ENCODE measurements around the gene TTBK2.
A peak's percentile ranks its signal among the peaks of the same experiment; 100 is the strongest.
"Not testable (repeated sequence)": the region's sequence is repeated elsewhere in the genome, so short reads cannot be mapped to it uniquely, and the experiment has no call there.

Gene TTBK2

DNA sequence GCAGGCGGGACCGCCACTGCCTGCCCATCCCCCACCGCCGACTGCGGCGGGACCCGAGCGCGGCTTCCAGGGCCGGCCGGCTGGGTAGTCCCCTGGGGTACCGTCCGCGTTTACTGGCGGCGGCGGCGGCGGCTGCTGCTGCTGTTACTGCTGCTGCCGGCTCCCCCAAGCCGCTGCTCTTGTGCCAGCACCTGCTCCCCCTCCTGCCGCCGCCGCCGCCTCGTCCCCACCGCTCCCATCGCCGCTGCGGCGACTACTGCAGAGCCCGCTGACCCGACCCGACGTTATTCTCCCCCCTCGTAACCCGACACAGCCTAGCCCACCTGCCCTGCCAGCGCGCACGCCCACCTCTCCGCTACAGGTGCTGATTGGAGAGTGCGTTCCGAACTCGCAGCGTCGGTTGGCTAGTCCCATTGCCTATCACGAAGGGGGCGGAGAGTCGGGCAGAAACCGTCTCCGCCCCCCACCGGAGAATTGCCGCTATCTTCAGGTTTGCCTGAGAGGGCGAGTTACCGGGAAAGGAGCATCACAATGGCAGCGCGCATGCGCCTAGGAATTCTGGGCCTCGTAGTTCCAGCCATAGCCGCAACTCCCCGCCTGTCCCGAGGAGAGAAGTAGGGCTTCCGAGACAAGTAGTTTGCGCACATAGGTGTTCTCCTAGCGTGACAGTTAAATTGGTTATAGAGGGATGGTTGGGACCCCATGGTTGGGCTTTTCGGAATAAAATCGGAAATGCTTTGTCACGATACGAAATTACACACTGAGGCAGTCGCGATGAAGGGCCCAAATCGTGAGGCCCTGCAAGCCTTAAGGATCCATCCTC is at the start of gene TTBK2:
TSS of gene TTBK2 (minus strand) at position 260 of the 823 bp plus-strand sequence. CDS start 42,161 bp downstream, outside the sequence.
- DNase-seq, result peak; percentile 76

DNA sequence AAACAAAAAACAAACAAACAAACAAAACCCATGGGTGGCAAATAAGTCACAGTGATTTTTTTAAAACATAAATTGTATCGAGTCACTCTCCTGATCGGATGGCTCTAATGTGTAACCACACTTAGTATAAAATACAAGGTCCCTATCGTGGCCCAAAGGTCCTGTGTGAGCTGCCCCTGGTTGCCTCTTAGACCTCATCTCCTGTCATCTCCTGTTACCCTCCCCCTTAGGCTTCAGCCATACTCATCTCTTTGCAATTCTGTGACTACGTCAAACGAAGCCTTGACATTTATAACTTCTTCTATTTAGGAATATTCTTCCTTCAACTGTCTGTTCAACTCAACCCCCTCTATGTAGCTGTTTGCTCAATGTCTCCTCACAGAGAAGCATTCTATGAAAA is 43.9 kb upstream of the TTBK2 start:
- DNase-seq, result no peak

DNA sequence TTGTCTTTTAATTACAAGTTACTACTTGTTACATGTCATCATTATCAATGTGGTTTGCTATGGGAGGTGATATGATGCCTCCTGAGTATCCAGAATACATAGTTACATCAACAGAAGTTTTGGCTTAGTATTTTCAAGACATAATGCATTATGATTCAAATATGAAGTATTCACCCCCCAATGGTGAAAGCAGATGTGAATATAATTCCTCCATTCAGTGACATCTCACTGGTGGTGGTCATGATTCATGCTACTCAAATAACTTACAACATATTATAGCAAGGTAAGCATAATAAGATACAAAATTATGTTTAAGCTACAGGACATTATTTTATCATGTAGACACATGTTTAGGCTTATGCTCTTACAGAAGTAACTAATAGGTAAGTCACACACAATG is 34.9 kb upstream of the TTBK2 start:
- DNase-seq, result no peak

DNA sequence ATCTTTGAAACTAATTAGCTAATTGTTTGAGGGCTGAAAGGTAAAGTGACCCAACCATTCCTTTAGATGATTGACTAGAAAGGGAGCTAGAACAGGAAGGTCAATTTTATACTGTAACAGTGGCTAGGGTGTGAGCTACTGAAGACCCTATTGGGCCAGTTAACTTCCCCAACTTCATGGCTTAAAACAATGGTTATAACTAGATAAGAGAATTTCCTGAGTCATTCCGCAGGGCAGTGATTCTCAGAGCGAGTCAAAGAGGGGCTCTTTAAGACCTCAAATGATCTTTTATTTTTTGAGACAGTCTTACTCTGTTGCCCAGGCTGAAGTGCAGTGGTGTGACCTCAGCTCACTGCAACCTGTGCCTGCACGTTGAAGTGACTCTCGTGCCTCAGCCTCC is 33.7 kb upstream of the TTBK2 start:
- DNase-seq, result no peak

DNA sequence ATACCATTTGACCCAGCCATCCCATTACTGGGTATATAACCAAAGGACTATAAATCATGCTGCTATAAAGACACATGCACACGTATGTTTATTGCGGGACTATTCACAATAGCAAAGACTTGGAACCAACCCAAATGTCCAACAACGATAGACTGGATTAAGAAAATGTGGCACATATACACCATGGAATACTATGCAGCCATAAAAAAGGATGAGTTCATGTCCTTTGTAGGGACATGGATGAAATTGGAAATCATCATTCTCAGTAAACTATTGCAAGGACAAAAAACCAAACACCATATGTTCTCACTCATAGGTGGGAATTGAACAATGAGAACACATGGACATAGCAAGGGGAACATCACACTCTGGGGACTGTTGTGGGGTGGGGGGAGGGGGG is 28.3 kb upstream of the TTBK2 start:
- not testable (repeated sequence) for DNase-seq

DNA sequence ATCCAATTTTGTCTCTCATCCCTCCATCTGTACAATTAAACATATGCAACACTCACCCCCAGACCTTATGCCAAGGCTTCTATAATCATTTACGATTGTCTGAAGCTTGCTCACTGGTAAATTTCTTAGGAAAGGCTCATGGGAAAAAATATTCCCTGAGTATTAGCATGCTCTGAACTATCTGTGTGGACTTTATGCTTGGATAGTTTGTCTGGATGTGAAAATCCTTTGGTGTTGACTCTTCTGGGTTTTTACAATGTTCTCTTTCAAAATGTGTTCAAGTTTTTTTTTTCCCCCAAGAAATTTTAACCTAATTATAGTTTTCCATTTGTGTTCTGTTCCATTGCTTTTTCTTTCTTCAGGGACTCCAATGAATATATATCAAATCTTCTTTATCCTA is 19.9 kb upstream of the TTBK2 start:
- DNase-seq, result no peak

DNA sequence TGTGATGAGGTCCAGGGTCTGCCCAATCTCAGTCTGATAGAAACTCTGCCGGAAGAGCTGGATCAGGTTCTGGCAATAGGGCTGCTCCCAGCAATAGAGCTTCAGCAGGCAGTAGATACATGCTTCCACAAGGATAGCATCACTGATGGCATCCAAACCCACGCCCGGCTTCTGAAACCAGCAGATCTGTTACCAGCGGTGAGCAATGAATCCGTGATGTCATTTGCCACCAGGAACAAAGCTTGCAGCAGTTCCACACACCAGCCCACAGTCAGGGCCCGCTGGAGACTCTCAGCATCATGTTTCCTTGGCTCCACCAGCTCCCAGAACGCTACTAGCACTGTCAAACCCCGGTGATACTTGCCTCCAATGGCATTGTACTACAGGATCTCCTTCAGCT is 19.3 kb upstream of the TTBK2 start:
- DNase-seq, result no peak

DNA sequence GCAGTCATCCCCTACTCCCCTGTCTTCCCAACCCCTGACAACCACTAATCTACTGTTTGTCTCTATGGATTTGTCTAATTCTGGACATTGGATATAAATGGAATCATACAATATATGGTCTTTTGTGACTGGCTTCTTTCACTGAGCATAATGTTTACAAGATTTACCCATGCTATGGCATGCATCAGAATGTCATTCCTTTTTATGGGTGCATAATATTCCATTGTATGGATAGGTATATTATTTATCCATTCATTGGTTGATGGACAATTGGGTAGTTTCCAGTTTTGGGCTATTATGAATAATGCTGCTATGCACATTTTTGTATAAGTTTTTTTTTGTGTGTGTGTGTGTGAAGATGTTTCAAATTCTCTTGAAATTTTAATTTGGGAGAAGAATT is 16.6 kb upstream of the TTBK2 start:
- no peak for DNase-seq

DNA sequence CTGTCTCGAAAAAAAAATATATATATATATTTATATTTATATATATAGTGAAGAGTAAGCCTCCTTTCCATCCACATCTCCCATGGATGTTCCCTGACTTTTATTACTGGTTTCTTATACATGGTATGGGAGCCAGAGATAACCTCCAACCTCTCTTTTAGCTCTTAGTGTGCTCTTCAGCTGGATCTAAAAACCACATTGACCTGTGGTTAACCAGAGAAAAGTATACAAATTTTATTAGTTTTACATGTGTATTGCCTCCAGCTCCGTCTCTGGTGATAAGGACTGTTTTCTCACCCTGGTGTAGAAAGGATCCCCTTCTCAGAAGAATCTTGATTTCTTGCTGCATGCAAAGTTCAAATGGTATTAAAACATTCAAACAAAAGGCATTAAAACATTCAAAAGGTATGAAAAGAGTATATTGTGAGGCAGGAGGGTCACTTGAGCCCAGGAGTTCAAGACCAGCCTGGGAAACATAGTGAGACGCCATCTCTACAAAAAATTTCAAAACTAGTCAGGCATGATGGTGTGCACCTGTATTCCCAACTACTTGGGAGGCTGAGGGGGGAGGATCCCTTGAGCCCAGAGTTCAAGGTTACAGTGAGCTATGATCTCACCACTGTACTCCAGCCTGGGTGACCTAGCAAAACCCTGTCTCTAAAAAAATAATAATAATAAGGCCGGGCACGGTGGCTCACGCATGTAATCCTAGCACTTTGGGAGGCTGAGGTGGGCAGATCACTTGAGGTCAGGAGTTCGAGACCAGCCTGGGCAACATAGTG is 13.5 kb upstream of the TTBK2 start:
- DNase-seq, result no peak

DNA sequence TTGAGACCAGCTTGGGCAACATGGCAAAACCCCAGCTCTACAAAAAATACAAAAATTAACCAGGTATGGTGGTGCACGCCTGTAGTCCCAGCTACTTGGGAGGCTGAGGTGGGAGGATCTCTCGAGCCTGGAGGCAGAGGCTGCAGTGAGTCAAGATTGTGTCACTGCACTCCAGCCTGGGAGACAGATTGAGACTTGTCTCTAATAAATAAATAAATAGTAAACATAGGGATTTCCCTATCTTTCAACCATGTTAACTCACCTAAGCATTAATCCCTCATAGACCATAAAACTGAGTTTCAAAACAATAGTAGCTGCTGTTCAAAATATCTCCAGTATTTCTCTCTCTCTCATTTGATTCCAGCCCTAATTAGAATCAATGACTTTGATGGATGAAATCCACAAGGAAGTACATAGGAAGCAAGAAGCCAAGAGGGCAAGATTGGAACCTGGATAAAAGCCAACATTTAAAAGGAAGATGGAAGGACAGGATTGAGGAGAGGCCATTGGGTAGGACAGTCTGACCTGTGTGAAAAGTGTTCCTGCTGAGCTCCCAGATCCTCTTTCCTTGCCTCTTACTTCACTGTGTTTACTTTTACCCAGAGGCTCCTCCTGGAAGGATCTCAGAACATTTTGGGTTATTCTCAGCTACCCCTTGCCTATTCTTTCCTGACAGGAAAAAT is 12.4 kb upstream of the TTBK2 start:
- no peak for DNase-seq

GRCh38 chr15:42931702-42932486 is 11.3 kb upstream of the TTBK2 start:
- no peak for DNase-seq

DNA sequence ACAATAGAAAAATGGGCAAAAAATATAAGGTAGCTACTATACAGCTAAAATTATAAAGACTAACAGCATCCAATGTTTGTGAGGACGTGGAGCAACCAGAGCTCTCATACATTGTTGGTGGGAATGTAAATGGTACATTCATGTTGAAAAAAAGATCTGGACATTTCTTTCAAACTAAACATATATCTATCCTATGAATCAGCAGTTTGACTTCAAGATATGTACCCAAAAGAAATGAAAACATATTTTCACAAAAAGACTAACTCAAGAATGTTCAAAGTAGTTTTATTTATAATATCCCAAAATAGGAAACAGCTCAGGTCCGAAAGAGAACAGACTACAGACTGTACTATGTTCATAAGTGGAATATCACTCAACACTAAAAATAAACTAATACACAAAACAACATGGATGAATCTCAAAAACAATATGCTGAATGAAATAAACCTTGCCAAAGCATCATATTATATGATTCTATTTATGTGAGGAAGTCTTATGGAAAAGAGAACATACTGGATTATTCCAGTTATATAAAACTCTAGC is 8.8 kb upstream of the TTBK2 start:
- no peak for DNase-seq

GRCh38 chr15:42921342-42921731 is 759 bp upstream of the TTBK2 start:
- DNase-seq, result no peak

GRCh38 chr15:42919799-42920518 is 619 bp downstream of the TTBK2 start:
- DNase-seq, result no peak

DNA sequence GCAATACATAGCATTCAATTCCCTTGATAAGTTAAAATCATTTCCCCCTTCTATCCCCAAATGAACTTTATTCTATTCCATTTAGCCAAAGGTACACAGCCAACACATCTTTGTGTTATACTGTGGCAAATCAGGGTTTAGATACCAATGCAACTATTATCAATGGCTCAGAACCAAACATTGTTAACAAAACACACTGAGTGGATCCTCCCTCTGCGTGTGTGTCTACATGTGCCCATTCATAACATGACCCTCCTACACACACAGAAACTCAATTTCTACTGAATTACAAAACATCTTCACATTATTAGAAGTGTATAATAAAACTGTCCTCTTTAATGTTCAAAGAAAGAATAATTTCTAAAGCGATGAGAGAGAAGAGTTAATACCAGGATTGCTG is 1.3 kb downstream of the TTBK2 start:
- DNase-seq, result no peak

- DNase-seq, result no peak
Measured at GRCh38 chr15:42918047-42918446, 2.5 kb downstream of the TTBK2 start.

DNA sequence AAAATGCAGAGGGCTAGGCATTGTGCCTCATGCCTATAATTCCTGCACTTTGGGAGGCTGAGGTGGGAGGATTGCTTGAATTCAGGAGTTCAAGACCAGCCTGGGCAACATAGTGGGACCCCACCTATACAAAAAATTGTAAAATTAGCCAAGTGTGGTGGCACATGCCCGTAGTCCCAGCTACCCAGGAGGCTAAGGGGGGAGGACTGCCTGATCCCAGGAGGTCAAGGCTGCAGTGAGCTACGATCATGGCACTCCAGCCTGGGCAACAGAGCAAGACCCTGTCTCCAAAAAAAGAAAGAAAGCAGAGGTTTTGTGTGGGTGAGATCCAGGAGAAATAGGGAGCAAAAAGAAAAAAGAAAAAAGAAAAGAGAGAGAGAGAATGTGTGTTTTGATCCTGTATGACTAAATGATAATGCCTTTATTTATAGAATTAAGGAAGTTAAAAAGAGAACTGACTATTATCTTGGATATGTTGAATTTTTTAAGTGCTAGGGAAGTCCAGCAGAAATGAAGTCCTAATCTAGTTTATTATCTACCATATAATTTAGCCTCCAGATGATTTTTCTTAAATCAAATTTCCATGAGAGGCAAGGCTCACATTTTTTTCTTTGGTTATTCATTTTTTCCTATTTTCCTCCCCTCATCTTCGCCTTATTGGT is 4.8 kb downstream of the TTBK2 start:
- DNase-seq, result no peak

DNA sequence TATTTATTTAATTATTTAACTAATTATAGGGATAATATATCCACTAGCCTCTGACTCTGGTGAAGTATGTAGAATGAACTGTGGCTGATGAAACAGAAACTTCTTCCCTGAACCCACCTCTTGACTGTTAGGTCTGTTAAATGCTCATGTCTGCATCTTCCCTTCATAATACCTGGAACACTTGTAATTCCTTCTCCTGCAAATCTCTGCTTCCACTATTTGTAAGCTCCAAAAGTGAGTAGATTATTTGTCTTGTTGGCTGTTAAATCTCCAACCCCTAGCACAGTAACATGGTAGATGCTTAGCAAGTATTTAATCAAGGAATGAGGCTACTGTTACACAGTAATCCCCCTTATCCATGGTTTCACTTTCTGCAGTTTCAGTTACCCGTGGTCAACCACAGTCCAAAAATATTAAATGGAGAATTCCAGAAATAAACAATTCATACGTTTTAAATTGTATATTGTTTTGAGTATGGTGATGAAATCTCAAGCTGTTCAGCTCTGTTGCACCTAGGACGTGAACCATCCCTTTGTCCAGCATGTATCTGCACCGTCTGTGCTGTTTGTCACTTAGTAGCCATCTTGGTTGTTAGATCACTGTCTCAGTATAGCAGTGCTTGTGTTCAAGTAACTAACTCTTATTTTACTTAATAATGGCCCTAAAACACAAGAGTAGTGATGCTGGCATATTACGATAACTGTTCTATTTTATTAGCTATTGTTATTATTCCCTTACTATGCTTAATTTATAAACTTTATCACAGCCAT is 5.7 kb downstream of the TTBK2 start:
- DNase-seq, result no peak

DNA sequence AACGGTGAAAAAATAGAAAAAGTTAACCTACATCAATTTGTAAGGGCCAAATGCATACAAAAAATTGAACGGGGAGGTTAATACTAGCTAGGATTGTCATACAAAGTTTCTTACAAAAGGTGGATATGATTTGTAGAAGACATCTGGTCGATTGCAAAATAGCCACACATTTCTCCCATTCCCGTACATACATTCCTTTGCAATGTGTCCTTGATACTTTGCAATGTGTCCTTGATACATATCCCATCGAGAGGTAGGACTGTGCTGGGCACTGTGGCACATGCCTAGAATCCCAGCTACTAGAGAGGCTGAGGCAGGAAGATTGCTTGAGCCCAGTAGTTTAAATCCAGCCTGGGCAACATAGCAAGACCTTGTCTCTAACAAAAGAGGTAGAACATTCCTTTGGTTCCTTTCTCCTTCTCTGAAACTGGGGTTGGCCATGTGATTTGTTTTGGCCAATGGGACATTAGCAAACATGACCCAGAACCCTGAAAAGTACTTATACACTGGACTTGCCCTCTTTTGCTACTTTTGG is 9.5 kb downstream of the TTBK2 start:
- no peak for DNase-seq

DNA sequence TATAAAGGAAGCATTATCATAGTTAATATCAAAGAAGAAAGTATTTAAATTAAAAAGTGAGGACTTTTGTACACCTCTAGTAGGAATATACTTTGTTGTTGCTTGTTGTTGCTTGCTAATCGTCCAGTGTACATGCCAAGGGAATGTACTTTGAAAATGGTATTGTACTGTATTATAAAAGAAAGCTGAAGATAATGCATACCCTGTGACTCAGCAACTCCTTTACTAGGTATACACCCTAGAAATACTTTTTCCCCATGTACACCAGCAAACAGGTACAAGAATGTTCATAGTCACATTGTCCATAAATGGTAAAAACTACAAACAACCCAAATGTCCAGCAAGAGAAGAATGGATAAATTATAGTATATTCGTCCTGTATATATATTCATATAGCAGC is 12.0 kb downstream of the TTBK2 start:
- DNase-seq, result no peak

Data from SIG-M5 (cell line).